HG02870 (cell line): ENCODE data around the gene KNDC1.
"Not testable (repeated sequence)": the region's sequence is repeated elsewhere in the genome, so short reads cannot be mapped to it uniquely, and the experiment has no call there.

Experiments
- ATAC-seq: cut with Tn5 transposase; IDR thresholded peaks from one replicate; pipeline ENCODE4 v1.9.1; 2021; ENCODE audit warnings: mild to moderate bottlenecking, moderate library complexity; ENCODE audit not compliant: unreplicated experiment

KNDC1 gene

GRCh38 chr10:133126431-133127290 is 33.4 kb upstream of the KNDC1 start:
- ATAC-seq = no peak

GRCh38 chr10:133127291-133128125 is 32.5 kb upstream of the KNDC1 start:
- no peak for ATAC-seq

DNA sequence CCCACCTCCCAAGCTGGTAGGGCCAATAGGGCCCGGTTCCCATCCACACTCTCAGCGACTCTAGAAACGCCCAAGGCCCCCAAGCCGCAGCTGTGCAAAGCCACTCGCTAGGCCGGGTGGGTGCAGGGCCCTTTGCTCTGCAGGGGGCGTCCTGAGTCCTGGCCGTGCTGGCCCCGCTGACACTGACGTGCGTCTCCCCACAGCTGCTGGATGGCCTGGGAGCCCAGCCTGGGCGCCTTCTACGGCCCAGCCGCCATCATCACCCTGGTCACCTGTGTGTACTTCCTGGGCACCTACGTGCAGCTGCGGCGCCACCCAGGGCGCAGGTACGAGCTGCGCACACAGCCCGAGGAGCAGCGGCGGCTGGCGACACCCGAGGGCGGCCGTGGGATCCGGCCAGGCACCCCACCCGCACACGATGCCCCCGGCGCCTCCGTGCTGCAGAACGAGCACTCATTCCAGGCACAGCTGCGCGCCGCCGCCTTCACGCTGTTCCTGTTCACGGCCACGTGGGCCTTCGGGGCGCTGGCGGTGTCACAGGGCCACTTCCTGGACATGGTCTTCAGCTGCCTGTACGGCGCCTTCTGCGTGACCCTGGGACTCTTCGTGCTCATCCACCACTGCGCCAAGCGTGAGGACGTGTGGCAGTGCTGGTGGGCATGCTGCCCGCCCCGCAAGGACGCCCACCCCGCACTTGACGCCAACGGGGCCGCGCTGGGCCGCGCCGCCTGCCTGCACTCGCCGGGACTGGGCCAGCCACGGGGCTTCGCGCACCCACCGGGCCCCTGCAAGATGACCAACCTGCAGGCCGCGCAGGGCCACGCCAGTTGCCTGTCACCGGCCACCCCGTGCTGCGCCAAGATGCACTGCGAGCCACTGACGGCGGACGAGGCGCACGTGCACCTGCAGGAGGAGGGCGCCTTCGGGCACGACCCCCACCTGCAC is 31.6 kb upstream of the KNDC1 start:
- ATAC-seq = no peak

DNA sequence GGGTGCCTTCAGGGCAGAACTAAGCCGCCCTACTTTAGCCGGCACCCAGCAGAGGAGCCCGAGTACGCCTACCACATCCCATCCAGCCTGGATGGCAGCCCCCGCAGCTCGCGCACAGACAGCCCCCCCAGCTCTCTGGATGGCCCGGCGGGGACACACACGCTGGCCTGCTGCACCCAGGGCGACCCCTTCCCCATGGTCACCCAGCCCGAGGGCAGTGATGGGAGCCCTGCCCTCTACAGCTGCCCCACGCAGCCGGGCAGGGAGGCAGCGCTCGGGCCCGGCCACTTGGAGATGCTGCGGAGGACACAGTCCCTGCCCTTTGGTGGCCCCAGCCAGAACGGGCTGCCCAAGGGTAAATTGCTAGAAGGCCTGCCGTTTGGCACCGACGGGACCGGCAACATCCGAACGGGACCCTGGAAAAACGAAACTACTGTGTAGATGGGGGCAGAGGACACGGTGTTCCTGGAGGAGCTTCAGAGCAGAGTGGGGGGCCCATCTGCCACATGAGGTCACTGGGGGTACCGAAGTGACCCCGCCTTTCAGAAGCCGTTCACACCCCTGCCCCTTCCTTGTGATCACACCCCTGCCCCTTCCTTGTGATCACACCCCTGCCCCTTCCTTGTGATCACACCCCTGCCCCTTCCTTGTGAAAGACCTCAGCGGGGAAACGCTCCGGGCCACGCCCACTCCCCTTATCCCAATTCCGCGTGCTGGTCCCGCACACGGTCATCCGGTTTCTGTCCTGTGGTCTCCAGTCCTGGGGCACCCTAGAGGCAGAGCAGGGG is 30.8 kb upstream of the KNDC1 start:
- ATAC-seq = no peak

DNA sequence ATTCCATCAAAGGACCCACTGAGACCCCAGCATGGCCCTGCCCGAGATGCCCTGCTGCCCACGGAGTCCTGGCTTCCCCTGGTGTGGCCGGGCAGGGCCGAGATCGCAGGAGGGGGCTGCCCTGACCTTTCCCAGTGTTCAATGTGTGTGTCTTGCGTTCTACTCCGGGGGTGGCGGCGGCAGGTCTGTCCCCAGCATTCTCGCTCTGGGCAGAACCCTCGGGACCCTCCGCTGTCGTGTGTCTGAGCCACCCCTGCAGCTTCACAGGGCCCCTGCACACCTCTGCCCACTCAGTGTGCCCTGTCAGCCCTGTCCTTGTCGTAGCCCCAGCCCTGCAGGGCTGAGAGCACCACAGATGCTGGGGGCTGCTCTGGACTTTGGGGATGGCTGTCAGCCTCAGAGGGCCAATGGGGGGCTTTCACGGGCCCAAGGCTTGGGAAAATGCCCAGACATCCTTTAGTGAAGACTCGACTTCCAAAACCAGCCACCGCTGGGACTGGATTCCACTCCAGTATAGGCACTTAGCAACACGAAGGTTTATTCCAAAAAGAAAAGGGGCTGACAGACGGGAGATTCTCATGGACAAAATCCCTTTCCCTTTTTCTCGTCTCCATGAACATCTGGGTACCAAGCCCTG is 30.0 kb upstream of the KNDC1 start:
- ATAC-seq = no peak

DNA sequence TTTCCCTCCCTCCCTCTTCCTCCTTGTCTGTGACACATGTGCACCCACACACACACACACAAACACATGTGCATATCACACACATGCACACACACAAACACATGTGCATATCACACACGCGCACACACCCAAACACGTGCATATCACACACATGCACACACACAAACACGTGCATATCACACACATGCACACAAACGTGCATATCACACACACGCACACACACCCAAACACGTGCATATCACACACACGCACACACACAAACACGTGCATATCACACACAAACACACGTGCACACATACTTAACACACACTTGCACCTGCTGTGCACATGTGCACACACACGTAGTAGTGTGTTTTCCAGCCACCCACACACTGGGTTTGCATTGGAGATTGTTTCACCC is 29.4 kb upstream of the KNDC1 start:
- no peak for ATAC-seq

DNA sequence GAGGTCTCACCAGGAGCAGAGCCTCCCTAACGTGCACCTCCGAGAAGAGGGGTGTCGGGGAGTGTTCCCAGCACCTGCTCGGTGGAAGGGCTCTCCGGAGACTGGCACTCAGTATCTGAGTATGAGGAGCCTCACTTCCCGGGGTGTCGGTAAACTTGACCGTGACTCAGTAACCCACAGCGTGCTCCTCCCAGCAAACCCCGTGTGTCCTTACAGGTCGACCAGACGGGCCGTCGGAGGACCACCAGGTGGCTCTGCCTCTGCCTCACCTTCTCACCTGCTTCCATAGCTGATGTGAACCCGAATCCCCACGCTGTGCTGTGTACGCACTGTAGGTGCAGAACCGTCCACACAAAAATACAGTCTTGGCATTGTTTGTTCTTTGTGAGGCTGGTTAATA is 29.0 kb upstream of the KNDC1 start:
- no peak for ATAC-seq

DNA sequence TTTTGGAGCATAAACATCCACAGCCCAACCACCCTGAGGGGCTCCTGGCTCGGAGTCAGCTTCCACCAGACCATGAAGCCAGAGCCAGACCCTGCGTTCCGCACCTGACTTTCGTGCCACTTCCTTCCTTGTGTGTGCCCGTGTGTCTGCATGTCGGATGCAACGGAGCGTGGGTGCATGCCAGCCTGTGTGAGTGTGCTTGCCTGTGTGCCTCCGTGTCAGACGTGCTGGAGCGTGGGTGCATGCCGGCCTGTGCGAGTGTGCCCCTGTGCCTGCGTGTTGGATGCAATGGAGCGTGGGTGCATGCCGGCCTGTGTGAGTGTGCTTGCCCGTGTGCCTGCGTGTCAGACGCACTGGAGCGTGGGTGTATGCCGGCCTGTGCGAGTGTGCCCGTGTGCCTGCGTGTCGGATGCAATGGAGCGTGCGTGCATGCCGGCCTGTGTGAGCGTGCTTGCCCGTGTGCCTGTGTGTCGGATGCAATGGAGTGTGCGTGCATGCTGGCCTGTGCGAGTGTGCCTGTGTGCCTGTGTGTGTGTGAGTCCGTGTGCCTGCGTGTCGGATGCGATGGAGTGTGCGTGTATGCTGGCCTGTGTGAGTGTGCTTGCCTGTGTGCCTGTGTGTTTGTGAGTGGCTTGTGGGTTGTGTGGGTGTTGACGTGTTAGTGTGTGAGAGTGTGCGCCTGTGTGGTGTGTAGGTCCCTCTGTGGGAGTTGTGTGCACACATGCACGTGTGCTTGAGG is 28.1 kb upstream of the KNDC1 start:
- no peak for ATAC-seq

- no peak for ATAC-seq
Measured at GRCh38 chr10:133132473-133133291, 27.3 kb upstream of the KNDC1 start.

GRCh38 chr10:133133471-133134231 is 26.4 kb upstream of the KNDC1 start:
- ATAC-seq = no peak

DNA sequence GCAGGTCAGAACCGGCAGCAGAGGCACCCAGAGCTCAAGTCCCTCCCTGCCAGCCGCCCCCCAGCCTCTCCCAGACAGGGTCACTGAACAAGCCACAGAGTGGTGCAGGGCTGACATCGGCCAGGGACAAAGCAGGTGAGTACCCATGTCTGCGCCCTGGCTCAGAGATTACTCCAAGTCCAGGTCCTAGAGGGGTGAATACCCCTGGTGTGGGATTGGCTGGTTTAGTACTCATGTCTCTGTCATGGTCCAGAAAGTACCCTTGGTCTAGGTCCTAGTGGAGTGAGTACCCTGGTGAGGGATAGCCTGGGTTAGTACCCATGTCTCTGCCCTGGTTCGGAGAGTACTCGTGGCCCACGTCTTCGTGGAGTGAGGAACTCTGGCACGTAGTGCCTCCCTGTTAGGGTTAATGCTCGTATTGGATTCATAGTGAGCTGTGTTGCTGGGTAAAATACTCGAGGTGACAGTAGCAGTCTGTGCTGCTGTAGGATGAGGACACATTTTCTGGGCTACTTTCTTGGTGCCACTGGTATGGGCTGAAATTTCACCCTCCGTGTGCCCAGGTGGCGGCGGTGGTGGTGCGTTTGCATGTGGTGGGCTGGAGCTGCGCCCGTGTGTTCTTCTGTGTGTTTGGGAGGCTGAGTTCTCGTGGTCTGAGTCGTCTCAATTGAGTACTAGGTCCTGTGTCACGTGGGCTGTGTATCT is 25.5 kb upstream of the KNDC1 start:
- no peak for ATAC-seq

GRCh38 chr10:133135116-133135465 is 24.9 kb upstream of the KNDC1 start:
- ATAC-seq = no peak

- ATAC-seq = not testable (repeated sequence)
Measured at GRCh38 chr10:133137486-133138145, 22.4 kb upstream of the KNDC1 start.

GRCh38 chr10:133139551-133140065 is 20.4 kb upstream of the KNDC1 start:
- ATAC-seq = no peak

DNA sequence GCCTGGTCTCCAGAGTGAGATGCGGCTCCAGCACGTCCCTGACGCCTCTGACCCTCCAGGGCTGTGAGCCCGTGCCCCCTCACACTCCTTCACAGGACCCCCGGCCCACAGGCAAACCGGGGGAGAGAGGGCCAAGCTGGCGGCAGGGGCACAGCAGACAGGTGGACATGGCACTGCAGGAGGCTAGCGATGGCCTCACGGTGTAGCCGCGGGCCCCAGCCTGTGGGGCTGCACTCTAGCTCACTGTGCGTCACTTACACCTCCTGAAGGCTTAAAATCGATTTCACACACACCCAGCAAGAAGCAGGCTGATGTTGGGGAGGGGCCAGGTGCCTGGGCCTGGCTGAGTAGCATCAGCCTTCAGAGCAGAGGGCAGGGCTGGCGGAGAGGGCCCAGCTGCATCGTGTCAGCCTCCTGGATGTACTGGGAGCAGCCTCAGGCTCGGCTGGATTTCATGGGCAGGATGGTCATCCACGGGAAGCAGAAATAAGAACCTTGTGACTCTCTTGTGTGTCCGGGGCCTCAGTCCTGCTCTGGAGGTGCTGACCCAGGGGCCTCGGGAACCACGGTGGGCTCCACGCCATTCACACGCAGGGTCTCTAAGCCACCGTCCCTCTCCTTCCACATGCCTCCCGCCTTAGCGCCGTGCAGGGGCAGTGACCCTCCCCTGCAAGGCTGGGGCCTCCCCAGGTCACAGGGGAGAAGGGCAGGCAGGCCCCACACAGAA is 19.4 kb upstream of the KNDC1 start:
- ATAC-seq = no peak
